ENCODE measurements around the gene DOCK3. TPM values are rescaled to one million over a fixed set of nuclear protein-coding genes. Genes with fewer than 3 reads are reported as not detected.

The DOCK3 gene
- total RNA-seq, 2 experiments from 2014 or later = 0.93 to 1.1 TPM

DNA sequence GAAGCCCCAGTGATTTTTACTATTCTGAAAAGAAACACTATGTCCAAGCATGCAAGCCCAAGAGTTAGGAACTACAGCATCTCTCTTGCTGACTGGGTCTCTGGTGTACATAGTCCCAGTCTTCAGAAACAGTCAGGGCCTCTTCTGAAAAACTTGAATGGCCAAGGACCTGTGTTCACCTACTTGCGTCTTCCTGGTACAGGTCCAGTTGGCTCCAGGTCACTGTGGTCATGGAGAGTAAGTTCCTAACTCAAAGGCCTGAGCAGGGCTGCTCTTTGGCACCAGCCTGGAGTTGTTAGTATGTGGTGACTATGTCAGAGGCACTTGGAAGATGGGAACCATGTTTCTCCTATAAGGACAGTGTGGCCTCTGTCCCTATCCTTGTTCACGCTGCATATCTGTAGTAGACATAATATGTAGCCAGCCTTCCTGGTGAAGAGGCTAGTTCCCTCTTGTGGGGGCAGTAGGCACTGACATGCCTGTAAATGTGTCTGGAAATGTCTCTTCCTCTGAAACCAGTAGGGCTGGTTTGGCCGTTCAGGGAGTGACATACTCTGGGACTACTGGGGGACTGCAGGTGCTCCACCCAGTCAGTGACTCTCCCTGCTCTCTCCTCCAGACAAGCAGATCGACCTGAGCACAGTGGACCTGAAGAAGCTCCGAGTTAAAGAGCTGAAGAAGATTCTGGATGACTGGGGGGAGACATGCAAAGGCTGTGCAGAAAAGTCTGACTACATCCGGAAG, 713.7 kb downstream of the DOCK3 start:
- TF ChIP-seq, protein P1, sequence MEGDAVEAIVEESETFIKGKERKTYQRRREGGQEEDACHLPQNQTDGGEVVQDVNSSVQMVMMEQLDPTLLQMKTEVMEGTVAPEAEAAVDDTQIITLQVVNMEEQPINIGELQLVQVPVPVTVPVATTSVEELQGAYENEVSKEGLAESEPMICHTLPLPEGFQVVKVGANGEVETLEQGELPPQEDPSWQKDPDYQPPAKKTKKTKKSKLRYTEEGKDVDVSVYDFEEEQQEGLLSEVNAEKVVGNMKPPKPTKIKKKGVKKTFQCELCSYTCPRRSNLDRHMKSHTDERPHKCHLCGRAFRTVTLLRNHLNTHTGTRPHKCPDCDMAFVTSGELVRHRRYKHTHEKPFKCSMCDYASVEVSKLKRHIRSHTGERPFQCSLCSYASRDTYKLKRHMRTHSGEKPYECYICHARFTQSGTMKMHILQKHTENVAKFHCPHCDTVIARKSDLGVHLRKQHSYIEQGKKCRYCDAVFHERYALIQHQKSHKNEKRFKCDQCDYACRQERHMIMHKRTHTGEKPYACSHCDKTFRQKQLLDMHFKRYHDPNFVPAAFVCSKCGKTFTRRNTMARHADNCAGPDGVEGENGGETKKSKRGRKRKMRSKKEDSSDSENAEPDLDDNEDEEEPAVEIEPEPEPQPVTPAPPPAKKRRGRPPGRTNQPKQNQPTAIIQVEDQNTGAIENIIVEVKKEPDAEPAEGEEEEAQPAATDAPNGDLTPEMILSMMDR (IDR thresholded peaks at IDR 0.05) = no peak

DNA sequence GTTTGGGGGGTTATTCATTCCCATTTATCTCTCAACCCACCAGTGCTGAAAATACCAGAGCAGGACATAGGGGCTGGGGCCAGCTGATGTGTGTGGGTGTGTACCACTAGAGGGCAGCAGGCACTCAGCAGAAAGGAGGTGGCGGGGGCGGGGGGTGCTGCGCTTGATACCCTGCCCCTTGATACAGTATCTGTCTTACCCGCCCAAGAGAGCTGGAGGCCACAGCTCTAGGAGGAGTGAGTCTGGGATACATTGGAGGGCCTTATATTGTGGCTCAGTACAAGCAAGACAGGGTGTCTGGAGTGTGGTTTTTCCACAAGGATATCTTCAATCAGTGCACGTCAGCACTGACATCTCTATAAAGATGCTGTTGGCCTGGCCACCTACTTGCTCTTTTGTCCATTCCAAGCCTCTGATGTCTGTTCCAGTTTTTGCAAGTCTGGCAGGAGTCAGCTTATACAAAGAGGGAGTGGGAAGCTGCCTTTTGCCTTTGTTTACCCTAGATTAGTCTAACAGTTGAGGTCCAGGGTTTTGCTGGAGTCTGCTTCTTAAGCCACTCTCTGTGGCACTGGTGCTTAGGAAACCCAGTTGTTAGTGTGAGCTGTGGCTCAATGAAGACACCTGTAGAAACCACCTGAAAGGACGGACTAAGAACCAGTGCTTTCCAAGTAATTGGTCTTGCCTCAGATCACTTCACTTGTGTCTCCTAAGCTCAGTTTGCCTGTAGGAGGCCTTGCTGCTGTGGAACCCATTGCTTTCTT, 714.9 kb downstream of the DOCK3 start:
- H3K9me3 ChIP-seq (ENCODE audit: control insufficient read depth in 1 of 2, insufficient read depth in 1 of 2, low read length in 2 of 2) = peaks cover 0 to 8% of the 10 kb centered on the region in 2 experiments
- peaks cover 51% of the 10 kb centered on the region for H3K36me3 ChIP-seq (ENCODE audit: insufficient read depth, low read length)
- peak overlapping the region; percentile 12 to 39 for H3K27ac ChIP-seq (ENCODE audit: low read depth in 1 of 2, low read length in 2 of 2)
- Mint-ChIP-seq H3K9me3 (no peaks in the 10 kb centered on the region), H3K27me3 (no peaks in the 10 kb centered on the region), H3K27ac (peak overlapping the region; percentile 91), H3K4me1 (ENCODE audit: low read depth) (peaks cover 73% of the 10 kb centered on the region), H3K4me3 (peak overlapping the region; percentile 85), H3K36me3 (ENCODE audit: low read depth) (peaks cover 69% of the 10 kb centered on the region)
- H3K4me1 ChIP-seq (ENCODE audit: insufficient read depth, low read length) = peaks cover 82% of the 10 kb centered on the region
- no peaks in the 10 kb centered on the region for H3K27me3 ChIP-seq (ENCODE audit: control insufficient read depth in 1 of 2, insufficient read depth in 2 of 2, low read length in 2 of 2)
- TF ChIP-seq, protein P1 (IDR thresholded peaks at IDR 0.05) = peak; percentile 82
- no peak overlapping the region for H3K4me3 ChIP-seq (ENCODE audit: low read length)
- intact Hi-C loops (cut with DNase I, micrococcal nuclease) = loop anchor here (2.0 to 10.0 kb wide), 13 partner anchors 45 to 1037 kb away; partner anchors contain the start of genes C3orf18 (in 1 of the 2), CYB561D2 (in 1 of the 2), HEMK1 (in 1 of the 2) and MAPKAPK3 (in 1 of the 2)
- POLR2A ChIA-PET = interaction anchor here (0.7 to 2.1 kb wide), 9 partner anchors 9 to 1062 kb away, joined by 3 to 10 read pairs (median 4); partner anchors contain the start of genes CISH, DCAF1 and HEMK1
- CTCF ChIA-PET = interaction anchor here (0.6 to 2.4 kb wide), 21 partner anchors 9 to 1039 kb away, joined by 3 to 17 read pairs (median 3); partner anchors contain the start of genes CYB561D2, DCAF1 and NPRL2
- ATAC-seq (ENCODE audit: poor library complexity) (no peak), DNase-seq (peak; percentile 33 to 83 (median 50))

More for the DNA sequence above, 713.7 kb downstream of the DOCK3 start:
- DNase-seq = peak in 1 of 14 experiments; percentile 29
- no peak overlapping the region for H3K27ac ChIP-seq (ENCODE audit: low read depth in 1 of 2, low read length in 2 of 2)
- peaks cover 76% of the 10 kb centered on the region for H3K4me1 ChIP-seq (ENCODE audit: insufficient read depth, low read length)
- Mint-ChIP-seq H3K27me3 (no peaks in the 10 kb centered on the region), H3K4me1 (ENCODE audit: low read depth) (peaks cover 70% of the 10 kb centered on the region), H3K9me3 (no peaks in the 10 kb centered on the region), H3K4me3 (peak overlapping the region; percentile 62), H3K36me3 (ENCODE audit: low read depth) (peaks cover 60% of the 10 kb centered on the region), H3K27ac (peak overlapping the region; percentile 99)
- intact Hi-C loops (cut with DNase I, micrococcal nuclease) = loop anchor here (2.0 to 10.0 kb wide), 8 partner anchors 284 to 1021 kb away; partner anchors contain the start of genes C3orf18 (in 1 of the 2), HEMK1 (in 1 of the 2), MAPKAPK3 (in 1 of the 2) and PARP3 (in 1 of the 2)
- H3K9me3 ChIP-seq (ENCODE audit: control insufficient read depth in 1 of 2, insufficient read depth in 1 of 2, low read length in 2 of 2) = peaks cover 0 to 8% of the 10 kb centered on the region in 2 experiments
- no peak for ATAC-seq (ENCODE audit: poor library complexity)
- no peak overlapping the region for H3K4me3 ChIP-seq (ENCODE audit: low read length)
- CTCF ChIA-PET = interaction anchor here (0.6 to 2.4 kb wide), 20 partner anchors 8 to 772 kb away, joined by 3 to 17 read pairs (median 3); partner anchors contain the start of gene DCAF1
- peaks cover 39% of the 10 kb centered on the region for H3K36me3 ChIP-seq (ENCODE audit: insufficient read depth, low read length)
- no peaks in the 10 kb centered on the region for H3K27me3 ChIP-seq (ENCODE audit: control insufficient read depth in 1 of 2, insufficient read depth in 2 of 2, low read length in 2 of 2)
- POLR2A ChIA-PET = interaction anchor here (0.9 to 3.9 kb wide), 5 partner anchors 47 to 819 kb away, joined by 3 to 27 read pairs (median 5); partner anchors contain the start of genes CISH, DCAF1 and HEMK1
